GM19035 (cell line): Measurements from ENCODE around the gene ALG14.
"Not testable (repeated sequence)": the region's sequence is repeated elsewhere in the genome, so short reads cannot be mapped to it uniquely, and the experiment has no call there.

Experiments
- ATAC-seq: cut with Tn5 transposase; IDR thresholded peaks from one replicate; pipeline ENCODE4 v1.9.1; 2021; ENCODE audit not compliant: unreplicated experiment

Gene ALG14

GRCh38 chr1:94961582-94961981 is 111.2 kb downstream of the ALG14 start:
- ATAC-seq, result no peak

- no peak for ATAC-seq
Observed at GRCh38 chr1:94958081-94958480, 114.7 kb downstream of the ALG14 start.

- no peak for ATAC-seq
Observed at GRCh38 chr1:94955767-94956632, 116.8 kb downstream of the ALG14 start.

GRCh38 chr1:94954263-94955220 is 118.2 kb downstream of the ALG14 start:
- no peak for ATAC-seq

- ATAC-seq, result no peak
Observed at GRCh38 chr1:94953746-94954145, 119.0 kb downstream of the ALG14 start.

GRCh38 chr1:94953107-94953506 is 119.6 kb downstream of the ALG14 start:
- no peak for ATAC-seq

GRCh38 chr1:94952539-94952938 is 120.2 kb downstream of the ALG14 start:
- ATAC-seq, result no peak

- ATAC-seq, result no peak
Observed at GRCh38 chr1:94951509-94952208, 121.1 kb downstream of the ALG14 start.

GRCh38 chr1:94951046-94951445 is 121.7 kb downstream of the ALG14 start:
- ATAC-seq, result no peak

- ATAC-seq, result no peak
Observed at GRCh38 chr1:94949681-94950661, 122.8 kb downstream of the ALG14 start.

GRCh38 chr1:94947437-94947836 is 125.3 kb downstream of the ALG14 start:
- ATAC-seq, result no peak

- ATAC-seq, result no peak
Observed at GRCh38 chr1:94946886-94947285, 125.9 kb downstream of the ALG14 start.

GRCh38 chr1:94942171-94943128 is 130.3 kb downstream of the ALG14 start:
- ATAC-seq, result no peak

- ATAC-seq, result not testable (repeated sequence)
Observed at GRCh38 chr1:94941480-94941879, 131.3 kb downstream of the ALG14 start.

GRCh38 chr1:94940738-94941137 is 132.0 kb downstream of the ALG14 start:
- no peak for ATAC-seq

GRCh38 chr1:94937820-94938219 is 134.9 kb downstream of the ALG14 start:
- no peak for ATAC-seq

- ATAC-seq, result no peak
Observed at GRCh38 chr1:94936861-94937620, 135.7 kb downstream of the ALG14 start.

- no peak for ATAC-seq
Observed at GRCh38 chr1:94935476-94935875, 137.3 kb downstream of the ALG14 start.
